GM12878 (cell line): Measurements from ENCODE around the gene NDUFV3. TPM values are rescaled to one million over a fixed set of nuclear protein-coding genes. Genes with fewer than 3 reads are reported as not detected.
A peak's percentile ranks its signal among the peaks of the same experiment; 100 is the strongest.

Experiments
- ATF3 ChIP-seq: IDR thresholded peaks from 2 replicates; pipeline ENCODE4 v1.6.1; 2011; ENCODE audit warnings: low read depth, mild to moderate bottlenecking, low read length, moderate library complexity, borderline replicate concordance; ENCODE audit errors: extremely low read depth
- CREB1 ChIP-seq: IDR thresholded peaks from 2 replicates; pipeline ENCODE4 v1.6.1; 2012; ENCODE audit warnings: low read depth, mild to moderate bottlenecking, inconsistent platforms
- CUX1 ChIP-seq: IDR thresholded peaks from 2 replicates; pipeline ENCODE4 v1.6.1; 2012; ENCODE audit warnings: improper control_type of control experiment, low read depth, low read length; ENCODE audit not compliant: insufficient replicate concordance
- HCFC1 ChIP-seq: fragments of 150-350 bp; IDR thresholded peaks from 2 replicates; pipeline ENCODE4 v1.6.1; 2014; ENCODE audit warnings: low read length
- HDGF ChIP-seq: fragments of 450-650 bp; IDR thresholded peaks from 2 replicates; pipeline ENCODE4 v1.6.1; 2016; ENCODE audit warnings: antibody characterized with exemption
- KAT2A ChIP-seq: conservative IDR thresholded peaks from 2 replicates; pipeline ENCODE4 v1.6.1; 2011; ENCODE audit warnings: low read depth, low read length; ENCODE audit not compliant: control insufficient read depth
- MTA2 ChIP-seq: fragments of 450-650 bp; IDR thresholded peaks from 2 replicates; pipeline ENCODE4 v1.6.1; 2016; ENCODE audit warnings: low read depth, mild to moderate bottlenecking, moderate library complexity
- MTA3 ChIP-seq: IDR thresholded peaks from 2 replicates; pipeline ENCODE4 v1.6.1; 2012; ENCODE audit warnings: low read length, inconsistent platforms, borderline replicate concordance
- NKRF ChIP-seq: fragments of 450-650 bp; conservative IDR thresholded peaks from 2 replicates; pipeline ENCODE4 v1.6.1; 2017; ENCODE audit warnings: mild to moderate bottlenecking, moderate library complexity
- POU2F2 ChIP-seq: IDR thresholded peaks from 3 replicates; pipeline ENCODE4 v1.6.1; 2011; ENCODE audit warnings: low read depth, mild to moderate bottlenecking, low read length, borderline replicate concordance
- RBBP5 ChIP-seq: fragments of 200-600 bp; sonication (generic); conservative IDR thresholded peaks from 2 replicates; pipeline ENCODE4 v1.6.1; 2016
- RELA ChIP-seq: fragments of 450-650 bp; IDR thresholded peaks from 2 replicates; pipeline ENCODE4 v1.8.0; 2014; ENCODE audit warnings: borderline replicate concordance; ENCODE audit not compliant: partially characterized antibody
- SP1 ChIP-seq: IDR thresholded peaks from one replicate; pipeline ENCODE4 v1.6.1; 2011; ENCODE audit warnings: low read depth, low read length
- TAF1 ChIP-seq: IDR thresholded peaks from 2 replicates; pipeline ENCODE4 v1.6.1; 2011; ENCODE audit warnings: mild to moderate bottlenecking, low read depth, low read length, borderline replicate concordance
- TBL1XR1 ChIP-seq: IDR thresholded peaks from 2 replicates; pipeline ENCODE4 v1.6.1; 2012; ENCODE audit warnings: low read depth, low read length, improper control_type of control experiment
- USF2 ChIP-seq: IDR thresholded peaks from 2 replicates; pipeline ENCODE4 v1.6.1; 2011; ENCODE audit warnings: low read depth, low read length, improper control_type of control experiment, borderline replicate concordance
- ZNF687 ChIP-seq: fragments of 450-650 bp; IDR thresholded peaks from 2 replicates; pipeline ENCODE4 v1.6.1; 2017; ENCODE audit warnings: mild to moderate bottlenecking, moderate library complexity
- polyA plus RNA-seq, 11 experiments: library from polyadenylated mRNA; depleted of rRNA in 4 of 11; unstranded in 6 of 11; stranded (reverse) in 5 of 11; fragments of >200 nt; fragmentation: Nextera tagmentation in 4 of 11; fragmentation: Illumina TruSeq in 1 of 11; extraction: Ambion mirVana in 4 of 11; extraction: Trizol in 1 of 11; gene quantifications; 1 replicate in 1 of 11; 2 replicates in 10 of 11; pipeline versions ENCODE4 v1.2.1 to v1.2.3, GENCODE V29; 2011 to 2016; ENCODE audit warnings: inconsistent platforms in 2 of 11, missing spikeins in 2 of 11, low read depth in 1 of 11
- total RNA-seq, 4 experiments: library from RNA; depleted of rRNA in 3 of 4; stranded (reverse); fragments of >200 nt in 3 of 4; fragmentation: Illumina TruSeq in 1 of 4; extraction: Trizol in 1 of 4; gene quantifications; 2 replicates each; pipeline versions ENCODE4 v1.2.1 to v1.2.3, GENCODE V29; 2013 to 2021

NDUFV3 gene
- total and polyA plus RNA-seq, 10 of the 15 experiments (the other 5 are each of a cell fraction or from before 2014, with no cell fraction given), result 7.0 to 44.7 (median 29.9) TPM

GRCh38 chr21:42878993-42879787 is 13.9 kb upstream of the NDUFV3 start, which contains the start of gene WDR4 (continued):
- TF ChIP-seq CUX1, result no peak
- TF ChIP-seq NKRF, result peak; percentile 98
- TF ChIP-seq KAT2A, result no peak
- TF ChIP-seq HCFC1, result peak; percentile 86
- TF ChIP-seq POU2F2, result peak; percentile 88; the same call in 2 of the 3 replicates
- TF ChIP-seq USF2, result peak; percentile 84
- TF ChIP-seq ZNF687, result peak; percentile 74; the same call in 1 of the 2 replicates
- no peak for TF ChIP-seq RBBP5
- no peak for TF ChIP-seq RELA
- TF ChIP-seq MTA3, result no peak
- peak; percentile 93 for TF ChIP-seq ATF3
- TF ChIP-seq TAF1, result peak; percentile 99
- TF ChIP-seq TBL1XR1, result peak; percentile 20; the same call in 1 of the 2 replicates
- TF ChIP-seq HDGF, result no peak; the same call in 1 of the 2 replicates
- TF ChIP-seq MTA2, result 0 out of 2 replicates have a peak, but pooled peaks have one; percentile 25
- TF ChIP-seq CREB1, result peak; percentile 100
- TF ChIP-seq SP1, result peak; percentile 88
